ENCODE measurements around the gene CCDC27.

The CCDC27 gene

GRCh38 chr1:3819771-3820200 is 67.5 kb downstream of the CCDC27 start:
- no peaks in the 10 kb centered on the region for H3K4me1 Mint-ChIP-seq
- H3K27ac Mint-ChIP-seq, result peak overlapping the region; percentile 26
- ATAC-seq (no peak), DNase-seq (ENCODE audit: low spot score in 2 of 2) (no peak)
- H3K36me3 Mint-ChIP-seq, result peaks cover 67% of the 10 kb centered on the region
- no peak overlapping the region for H3K4me3 Mint-ChIP-seq
- H3K9me3 Mint-ChIP-seq, result no peaks in the 10 kb centered on the region

- Mint-ChIP-seq H3K36me3 (peaks cover 62% of the 10 kb centered on the region), H3K4me3 (no peak overlapping the region), H3K4me1 (no peaks in the 10 kb centered on the region), H3K9me3 (no peaks in the 10 kb centered on the region), H3K27ac (peak overlapping the region; percentile 26)
- ATAC-seq (no peak), DNase-seq (ENCODE audit: low spot score in 2 of 2) (no peak)
These were observed 68.1 kb downstream of the CCDC27 start for GRCh38 chr1:3820316-3820715.

- ATAC-seq (no peak), DNase-seq (ENCODE audit: low spot score in 2 of 2) (no peak)
- H3K4me3 Mint-ChIP-seq, result no peak overlapping the region
- H3K27ac Mint-ChIP-seq, result no peak overlapping the region
- peaks cover 68% of the 10 kb centered on the region for H3K36me3 Mint-ChIP-seq
- H3K4me1 Mint-ChIP-seq, result no peaks in the 10 kb centered on the region
- H3K9me3 Mint-ChIP-seq, result no peaks in the 10 kb centered on the region
These were observed 68.8 kb downstream of the CCDC27 start for GRCh38 chr1:3821004-3821403.

All from stimulated activated effector memory CD8-positive, alpha-beta T cell treated with anti-CD3 and anti-CD28 coated beads, Interleukin-12 subunit alpha, Interleukin-12 subunit beta, amount 100 ng/mL, for 72 hours (primary cell).